CMK (cell line): ENCODE measurements around the gene SEMA7A.

ENCODE experiments used
- DNase-seq: peaks from one replicate; pipeline ENCODE4 v3.0.0-alpha.2; 2010; ENCODE audit warnings: low read depth

The SEMA7A gene

GRCh38 chr15:74430510-74430951 is 3.2 kb downstream of the SEMA7A start:
- DNase-seq = no peak

GRCh38 chr15:74429781-74430400 is 3.9 kb downstream of the SEMA7A start:
- DNase-seq = no peak

DNA sequence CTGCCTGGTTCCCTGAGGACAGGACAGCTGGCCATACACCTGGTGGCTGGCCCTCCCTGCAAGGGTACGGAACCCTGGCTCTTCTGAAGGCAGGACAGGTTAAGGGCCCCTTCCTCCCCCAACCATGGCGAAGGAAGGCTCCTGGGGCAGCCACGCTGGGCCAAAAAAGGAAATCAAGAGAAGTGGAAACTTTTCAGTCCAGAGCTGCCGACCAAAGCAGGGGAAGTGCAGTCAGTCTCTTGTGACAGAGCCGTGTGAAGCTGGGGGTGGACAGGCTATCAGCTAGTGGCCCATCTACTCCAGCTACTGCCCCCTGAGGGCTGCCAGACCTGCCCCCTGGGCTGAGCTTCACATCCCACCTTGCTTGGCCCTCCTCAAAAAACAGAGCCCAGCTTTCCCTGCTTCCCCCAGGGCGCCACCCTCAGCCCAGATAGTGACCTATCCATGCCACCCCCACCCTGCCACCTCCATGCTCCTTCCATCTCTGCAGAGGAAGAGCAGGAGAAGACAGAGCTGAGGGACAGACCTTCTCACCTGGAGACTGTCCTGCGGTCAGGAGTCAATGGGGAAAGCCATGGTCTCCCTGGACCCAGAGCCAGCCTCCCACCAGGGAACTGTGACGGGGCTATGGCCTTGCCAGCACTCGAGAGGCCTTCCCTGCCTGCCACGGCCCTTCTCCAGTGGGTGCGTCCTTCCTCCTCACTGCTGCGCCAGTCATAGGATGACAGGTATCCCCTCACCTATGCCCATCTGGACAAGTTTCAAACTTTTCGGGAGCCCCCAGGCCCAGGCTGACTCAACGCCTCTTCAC is 4.6 kb downstream of the SEMA7A start:
- no peak for DNase-seq

DNA sequence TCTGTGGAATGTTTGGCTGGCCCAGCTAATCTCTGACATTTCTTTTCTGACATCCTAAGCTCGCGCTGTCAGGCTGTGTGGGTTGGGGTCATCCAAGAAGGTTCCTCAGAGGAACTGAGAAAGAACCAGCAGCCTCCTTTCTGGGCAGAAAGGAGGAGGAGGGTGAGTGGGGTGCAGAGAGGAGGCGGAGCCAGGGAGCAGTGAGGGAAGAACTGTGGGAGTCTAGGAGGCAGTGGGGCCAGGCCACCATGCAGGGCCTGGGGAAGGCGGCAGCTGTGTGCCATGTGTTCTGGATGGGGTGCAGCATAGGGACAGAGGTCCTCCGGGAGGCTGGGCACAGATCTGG is 5.3 kb downstream of the SEMA7A start:
- no peak for DNase-seq

DNA sequence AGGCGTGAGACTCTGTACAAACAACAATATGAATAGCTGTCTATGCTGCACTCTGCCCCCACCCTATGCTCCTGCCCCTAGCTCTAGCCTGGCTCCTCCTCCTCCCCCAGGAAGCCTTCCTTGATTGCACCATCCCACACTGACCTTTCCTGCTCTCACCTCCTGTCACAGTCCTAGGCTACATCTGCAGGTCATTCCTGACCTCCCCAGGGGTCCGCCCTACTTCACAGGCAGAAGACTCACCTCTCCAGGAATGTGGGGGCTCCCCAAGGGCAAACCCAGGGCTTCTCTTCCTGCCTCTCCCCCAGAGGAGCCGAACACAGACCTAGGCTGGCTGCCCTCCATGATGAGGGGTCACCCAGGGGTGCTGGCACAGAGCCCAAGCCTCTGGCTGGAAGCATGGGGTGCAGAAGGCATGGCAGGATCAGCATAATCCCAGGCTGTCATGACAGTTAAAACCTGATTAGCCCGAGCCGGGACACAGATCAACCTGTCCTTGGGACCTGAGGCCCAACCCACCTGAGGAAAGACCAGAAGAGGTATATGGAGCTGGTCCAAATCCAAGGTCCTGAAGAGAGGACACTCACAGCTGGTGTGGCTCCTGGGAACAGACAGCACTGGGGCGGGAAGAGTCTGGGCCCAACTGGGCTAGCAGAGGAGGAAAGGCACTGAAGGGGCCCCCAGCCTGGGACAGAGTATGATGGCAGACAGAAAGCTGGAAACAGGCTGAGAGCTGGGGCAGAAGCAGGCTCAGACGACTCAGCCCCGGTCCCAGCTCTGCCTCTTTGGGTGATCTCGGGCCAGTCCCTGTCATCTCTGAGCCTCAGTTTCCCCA is 5.9 kb downstream of the SEMA7A start:
- DNase-seq = no peak

DNA sequence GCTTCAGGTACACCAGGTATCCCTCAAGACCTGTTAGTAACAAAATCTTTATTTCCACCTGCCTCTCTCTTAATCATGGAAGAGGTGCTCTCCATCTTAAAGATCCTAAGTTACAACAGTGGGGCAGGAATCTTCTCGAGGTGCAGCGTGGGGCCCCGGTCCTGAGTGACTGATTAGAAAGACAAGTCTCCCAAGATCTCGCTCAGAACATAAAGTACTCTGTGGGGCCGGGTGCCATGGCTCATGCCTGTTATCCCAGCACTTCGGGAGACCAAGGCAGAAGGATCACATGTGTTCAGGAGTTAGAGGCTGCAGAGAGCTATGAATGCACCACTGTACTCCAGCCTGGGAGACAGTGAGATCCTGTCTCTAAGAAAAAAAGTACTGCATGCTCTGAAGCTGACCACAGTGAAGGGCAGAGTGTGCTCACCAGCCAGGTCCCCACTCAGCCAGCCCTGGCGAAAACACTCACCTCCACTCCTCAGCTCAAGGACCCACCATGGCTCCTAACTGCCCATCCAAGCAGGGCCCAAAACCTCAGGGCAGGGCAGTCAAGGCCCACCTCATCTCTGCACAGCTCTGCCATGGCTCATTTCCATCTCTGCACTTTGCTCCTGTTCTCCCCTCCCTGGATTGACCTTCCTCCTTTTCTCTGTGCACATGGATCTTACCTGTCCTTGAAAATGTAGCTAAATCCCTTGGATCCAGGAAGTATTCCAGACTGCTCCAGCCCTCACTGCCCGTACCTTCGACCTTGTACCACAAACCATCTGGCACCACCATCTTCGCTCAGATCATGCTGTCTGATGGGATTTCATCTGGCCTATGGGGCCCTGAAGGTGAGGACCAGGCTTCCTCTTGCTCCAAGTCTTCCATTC is 7.1 kb downstream of the SEMA7A start:
- DNase-seq = no peak

DNA sequence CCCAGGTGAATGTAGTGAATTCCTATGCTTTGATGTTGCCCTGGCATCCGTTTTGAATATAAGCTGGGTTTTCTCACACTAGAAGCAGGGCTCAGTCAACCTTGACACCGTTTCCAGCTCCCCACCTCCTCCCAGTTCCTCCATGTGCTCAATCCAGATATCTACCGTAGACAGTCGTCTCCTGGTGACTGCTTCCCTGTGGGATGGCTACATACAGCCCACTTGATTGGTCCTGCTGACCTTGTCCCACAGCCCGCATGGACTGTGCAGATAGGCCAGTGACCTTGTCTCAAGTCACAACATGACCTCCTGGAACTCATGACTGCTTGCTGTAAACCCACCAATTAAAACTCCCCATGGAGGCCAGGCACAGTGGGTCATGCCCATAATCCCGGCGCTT is 8.1 kb downstream of the SEMA7A start:
- no peak for DNase-seq

DNA sequence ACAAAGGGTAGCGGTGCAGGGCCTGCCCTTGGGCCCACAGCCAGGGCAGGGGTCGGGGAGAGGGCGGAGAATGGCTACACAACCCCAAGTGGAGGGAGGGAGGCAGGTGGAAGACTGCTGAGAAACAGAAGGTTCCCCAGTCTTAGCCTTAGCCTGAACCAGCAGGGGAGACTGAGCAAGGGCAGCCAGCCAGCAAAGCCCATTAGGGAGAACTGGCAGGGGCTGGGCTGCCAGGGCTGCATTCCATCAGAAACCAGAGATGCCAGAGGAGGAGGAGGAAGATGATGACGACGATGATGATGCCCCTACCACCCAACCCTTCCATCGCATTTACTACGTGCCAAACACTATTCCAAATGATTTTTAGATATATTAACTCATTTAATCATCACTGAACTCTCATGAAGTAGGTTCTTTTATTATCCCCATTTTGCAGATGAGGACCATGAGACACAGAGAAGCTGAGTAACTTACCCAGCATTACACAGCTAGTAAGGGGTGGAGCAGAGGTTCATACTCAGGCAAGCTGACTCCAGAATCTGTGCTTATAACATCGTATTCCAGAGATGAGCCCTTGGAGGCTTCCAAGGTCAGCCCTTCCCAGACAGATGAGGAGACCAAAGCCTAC is 8.7 kb downstream of the SEMA7A start:
- no peak for DNase-seq

DNA sequence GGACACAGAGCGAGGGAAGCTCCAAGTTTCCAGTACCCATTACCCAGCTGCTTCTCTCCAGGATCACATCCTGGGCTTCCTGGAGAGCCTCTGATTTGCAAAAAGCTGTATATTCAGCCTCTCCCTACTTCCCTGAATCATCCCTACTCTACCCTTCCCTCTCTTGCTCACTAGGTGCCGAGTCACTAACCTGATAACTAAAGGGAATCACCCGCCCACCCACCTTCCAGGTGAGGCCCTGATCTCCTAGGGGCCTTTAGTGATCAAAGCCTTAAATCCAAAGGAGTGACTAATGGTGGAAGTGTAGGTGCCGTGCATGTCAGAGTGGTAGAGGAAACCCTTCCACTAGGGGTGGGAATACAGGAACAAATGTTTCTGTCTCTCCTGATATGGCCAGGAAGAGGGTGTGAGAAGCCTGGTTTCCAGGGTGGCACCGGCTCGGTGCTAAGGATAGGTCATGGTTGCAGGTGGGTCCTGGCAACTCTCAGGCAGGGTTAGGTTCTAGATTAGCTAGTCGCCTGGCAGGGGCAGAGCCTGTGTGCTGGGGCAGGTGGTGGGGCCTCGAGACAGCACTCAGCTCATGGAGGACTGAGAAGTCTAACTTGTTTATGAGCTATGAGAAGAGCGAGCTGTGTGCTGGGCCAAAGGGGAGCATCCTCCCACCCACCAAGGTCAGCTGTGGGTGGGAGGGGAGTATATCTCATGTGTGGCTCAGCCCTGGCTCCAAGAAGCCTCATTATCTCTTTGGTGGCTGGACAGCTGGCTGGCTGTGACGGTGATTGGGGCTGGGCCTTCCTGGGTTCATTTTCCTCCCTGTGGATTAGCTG is 10.1 kb downstream of the SEMA7A start:
- DNase-seq = no peak

DNA sequence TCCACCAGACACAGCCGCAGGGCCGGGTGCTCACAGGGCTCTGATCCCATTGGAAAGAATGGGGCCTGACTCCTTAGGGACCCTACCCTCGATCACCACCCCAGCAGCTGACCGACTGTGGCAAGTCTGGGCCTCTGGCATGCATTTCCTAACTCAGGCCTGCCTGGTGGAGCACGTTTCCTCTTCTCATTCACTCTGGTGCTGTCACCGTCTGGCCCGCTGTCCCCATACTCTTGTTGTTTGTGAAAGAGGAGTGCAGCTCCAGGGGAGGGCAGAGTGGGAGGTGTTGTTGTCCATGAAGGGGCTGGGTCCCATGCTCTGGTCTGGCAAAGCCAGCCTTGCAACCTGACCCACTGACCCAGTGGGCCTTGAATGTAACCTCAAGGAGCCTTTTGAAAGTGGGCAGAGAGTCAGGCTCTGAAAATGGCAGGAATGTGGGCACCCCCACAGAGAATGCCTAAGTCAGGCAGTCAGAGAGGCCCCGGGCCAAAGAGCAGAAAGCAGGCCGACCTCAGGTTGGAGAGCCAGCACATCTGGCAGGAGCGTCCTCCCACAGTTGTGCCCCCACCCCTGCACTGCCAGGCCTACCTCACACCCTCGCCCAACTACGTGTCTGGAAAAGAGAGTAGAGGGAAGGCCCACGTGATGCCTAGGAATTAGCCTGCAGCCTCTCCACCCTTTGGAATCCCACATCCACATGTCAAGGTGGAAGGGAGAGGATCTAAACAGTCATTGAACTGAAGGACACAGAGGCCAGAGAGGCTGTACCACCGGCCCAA is 10.9 kb downstream of the SEMA7A start:
- no peak for DNase-seq

DNA sequence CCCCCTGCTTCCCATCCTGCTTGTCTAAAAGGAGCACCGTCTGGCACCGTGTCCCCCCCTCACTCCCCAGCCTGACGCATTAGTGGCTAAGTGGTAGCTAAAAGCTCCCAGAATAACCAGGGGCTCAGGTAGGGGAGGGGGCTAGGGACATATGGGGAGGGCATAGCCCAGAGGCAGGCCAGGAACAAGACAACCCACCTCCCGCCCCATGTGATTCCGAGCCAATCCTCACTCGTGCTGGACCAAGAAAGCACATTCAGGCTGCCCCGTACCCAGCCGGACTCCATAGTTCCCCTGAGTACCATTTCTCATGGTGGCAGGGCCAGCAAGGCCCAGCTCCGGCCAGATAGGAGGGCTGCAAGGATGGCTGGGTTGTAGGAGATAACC is 11.5 kb downstream of the SEMA7A start:
- no peak for DNase-seq

GRCh38 chr15:74421302-74422245 is 12.2 kb downstream of the SEMA7A start:
- DNase-seq = no peak

DNA sequence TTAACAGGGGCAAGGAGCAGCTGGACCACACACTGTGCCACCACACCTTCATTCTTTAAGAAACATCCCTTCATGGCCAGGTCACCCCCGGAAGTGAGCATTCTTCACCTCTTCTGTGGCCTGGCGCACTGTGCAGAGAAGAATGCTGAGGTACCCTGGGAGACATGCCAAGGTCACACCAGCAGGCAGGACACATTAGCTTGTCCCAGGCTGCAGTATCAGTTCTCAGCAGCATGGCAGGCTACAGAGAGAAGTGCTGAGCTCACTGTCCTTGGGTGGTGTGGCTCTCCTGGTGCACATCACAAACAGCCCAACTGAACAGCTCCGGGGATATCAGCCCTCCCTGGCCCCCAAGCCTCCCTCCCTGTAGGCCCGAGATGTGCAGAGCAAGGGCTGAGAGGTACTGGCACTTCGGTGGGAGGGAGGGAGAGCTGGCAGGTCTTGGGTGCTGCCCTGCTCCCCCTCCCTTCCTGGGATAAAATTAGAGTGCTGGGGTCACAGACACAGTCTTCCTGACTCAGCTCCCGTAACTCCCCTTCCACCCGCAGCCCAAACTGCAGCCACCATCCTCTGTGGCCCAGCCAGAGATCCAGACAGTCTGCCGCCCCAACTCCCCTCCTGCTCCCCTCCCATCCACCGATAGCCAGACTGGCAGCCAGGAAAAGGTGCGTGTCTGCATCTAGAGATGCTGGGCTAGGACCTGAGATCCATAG is 13.4 kb downstream of the SEMA7A start:
- no peak for DNase-seq

- DNase-seq = no peak
Measured at GRCh38 chr15:74419432-74419831, 14.3 kb downstream of the SEMA7A start.

- DNase-seq = no peak
Measured at GRCh38 chr15:74418575-74419338, 15.0 kb downstream of the SEMA7A start.

DNA sequence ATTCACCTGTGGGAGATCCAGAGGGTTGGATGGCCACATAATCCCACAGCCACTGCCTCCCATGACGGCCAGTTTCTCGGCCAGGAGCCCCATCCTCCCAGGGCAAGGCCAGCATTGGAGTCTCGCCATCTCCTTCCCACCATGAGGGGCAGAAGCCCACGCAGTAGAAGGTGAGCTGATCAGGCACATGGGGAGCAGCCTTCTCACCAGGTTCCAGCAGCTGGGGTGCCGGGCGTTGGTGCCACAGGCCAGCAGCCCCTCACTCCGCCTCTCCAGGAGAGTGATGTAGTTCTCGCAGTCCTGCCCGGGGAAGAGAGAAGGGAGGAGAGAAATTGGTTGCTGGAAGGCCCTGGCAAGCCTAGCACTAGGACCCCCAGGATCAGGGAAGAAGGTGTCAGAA is 16.1 kb downstream of the SEMA7A start:
- no peak for DNase-seq

- no peak for DNase-seq
Measured at GRCh38 chr15:74417225-74417624, 16.5 kb downstream of the SEMA7A start.
